DMS53 (cell line): ENCODE measurements around the gene RNF128.
A peak's percentile ranks its signal among the peaks of the same experiment; 100 is the strongest.
"Not testable (repeated sequence)": the region's sequence is repeated elsewhere in the genome, so short reads cannot be mapped to it uniquely, and the experiment has no call there.

Source experiments
- DNase-seq: peaks from one replicate; lab custom pipeline; 2025; lab: John Stamatoyannopoulos, UW

Gene RNF128

GRCh38 chrX:106748377-106748776 is 21.9 kb downstream of the RNF128 start:
- no peak for DNase-seq

DNA sequence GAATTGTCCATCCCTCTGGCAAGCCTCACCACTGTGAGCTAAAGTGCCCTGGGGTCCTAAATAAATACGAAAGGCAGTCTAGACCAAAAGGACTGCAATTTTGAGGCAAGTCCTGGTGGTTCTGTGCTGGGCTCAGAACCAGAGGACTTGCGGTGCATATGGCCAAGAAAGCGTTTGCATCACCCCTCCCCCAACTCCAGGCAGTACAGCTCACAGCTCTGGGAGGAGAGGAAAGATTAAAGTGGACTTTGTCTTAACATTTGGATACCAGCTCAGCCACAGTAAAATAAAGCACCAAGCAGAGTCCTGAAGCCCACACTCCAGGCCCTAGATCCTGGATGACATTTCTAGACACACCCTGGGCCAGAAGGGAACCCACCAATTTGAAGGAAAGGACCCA is 24.9 kb downstream of the RNF128 start:
- no peak for DNase-seq

DNA sequence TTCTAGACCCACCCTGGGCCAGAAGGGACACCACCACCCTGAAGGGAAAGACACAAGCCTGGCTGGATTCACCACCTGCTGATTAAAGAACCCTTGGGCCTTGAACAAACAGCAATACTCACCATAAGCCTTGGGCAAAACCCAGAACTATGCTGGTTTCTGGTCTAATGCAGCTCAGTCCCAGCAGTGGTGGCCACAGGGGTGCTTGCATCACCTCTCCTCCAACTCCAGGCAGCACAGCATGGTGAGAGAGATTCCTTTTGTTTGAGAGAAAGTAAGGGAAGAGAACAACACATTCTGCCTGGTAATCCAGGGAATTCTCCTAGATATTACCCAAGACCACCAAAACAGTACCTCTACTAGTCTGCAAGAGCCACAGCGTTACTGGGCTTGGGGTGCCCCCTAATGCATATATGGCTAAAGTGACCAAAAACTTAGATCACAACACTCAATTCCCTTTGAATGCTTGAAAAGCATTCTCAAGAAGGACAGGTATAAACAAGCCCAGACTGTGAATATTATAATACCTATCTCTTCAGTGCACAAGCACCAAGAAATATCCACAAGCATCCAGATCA is 25.7 kb downstream of the RNF128 start:
- DNase-seq = peak; percentile 3

GRCh38 chrX:106769288-106769687 is 42.8 kb downstream of the RNF128 start:
- DNase-seq = peak; percentile 6

DNA sequence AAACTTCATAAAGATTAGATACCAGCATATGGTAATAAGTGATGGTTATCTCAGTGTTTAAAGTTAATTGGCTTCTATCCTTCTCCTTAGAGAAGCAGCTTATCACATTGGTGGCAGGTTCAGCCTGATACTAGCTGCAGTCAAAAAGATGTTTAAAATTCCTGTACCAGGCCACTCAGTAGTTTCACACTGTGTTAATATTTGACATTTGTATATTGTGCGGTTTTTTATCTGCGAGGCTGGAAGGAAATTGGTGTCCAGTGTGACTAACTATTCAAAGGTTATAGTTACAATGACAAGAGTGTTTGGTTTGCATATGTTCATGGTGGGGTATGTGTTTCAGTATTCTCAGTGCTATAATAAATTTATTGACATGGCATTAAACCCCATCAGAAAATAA is 48.5 kb downstream of the RNF128 start:
- DNase-seq = no peak

DNA sequence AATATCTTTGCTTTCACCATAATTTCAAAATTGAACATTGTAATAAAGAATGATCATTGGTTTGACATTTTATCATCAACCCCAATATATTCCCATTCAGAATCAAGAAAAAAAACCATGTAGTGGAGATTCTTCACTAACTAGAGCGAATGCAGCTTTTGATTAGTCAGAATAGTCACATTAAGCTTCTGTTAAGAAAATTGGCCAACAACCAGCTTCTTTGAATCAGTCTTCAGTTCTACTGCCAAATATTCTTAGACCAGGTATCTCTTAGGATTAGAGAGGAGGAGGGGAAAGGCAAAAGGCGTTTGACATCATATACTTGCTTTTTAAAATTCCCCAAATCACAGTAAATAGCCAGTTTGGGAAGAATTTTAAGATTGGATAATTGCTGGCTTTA is 53.8 kb downstream of the RNF128 start:
- DNase-seq = no peak

DNA sequence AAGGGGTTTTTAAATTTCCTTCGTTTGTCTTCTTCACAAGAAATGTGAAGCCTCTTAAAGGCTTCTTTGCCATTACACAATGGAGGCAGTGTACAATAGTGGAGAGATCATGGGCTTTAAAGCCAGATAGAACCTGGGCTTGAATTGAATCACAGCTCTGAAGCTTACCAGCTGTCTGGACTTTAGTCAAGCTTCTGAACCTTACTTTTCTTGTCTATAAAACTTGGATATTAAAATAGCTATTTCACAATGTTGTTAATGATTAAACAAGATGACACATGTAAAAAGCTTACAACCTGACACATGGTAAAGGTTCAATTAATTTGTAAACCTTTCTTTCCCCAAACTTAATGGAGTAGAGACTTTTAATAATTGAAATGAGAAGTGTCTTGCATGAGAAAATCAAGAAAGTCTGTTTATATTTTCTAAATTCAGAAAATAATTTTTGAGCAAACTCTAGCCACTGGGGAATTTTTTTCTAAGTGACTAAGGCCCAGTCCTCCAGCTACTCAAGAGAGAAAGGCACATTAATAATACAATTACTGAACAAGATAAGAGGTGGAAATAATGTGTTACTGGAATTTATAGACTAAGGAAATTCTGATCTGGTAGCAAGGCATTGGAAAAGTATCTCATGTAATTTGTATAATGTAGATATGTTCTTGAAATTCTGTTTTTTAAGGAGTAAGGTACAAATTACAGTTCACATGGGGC is 54.3 kb downstream of the RNF128 start:
- peak; percentile 26 for DNase-seq

- DNase-seq = no peak
Observed at GRCh38 chrX:106783716-106784115, 57.2 kb downstream of the RNF128 start.

GRCh38 chrX:106791495-106791894 is 65.0 kb downstream of the RNF128 start:
- DNase-seq = peak; percentile 49

DNA sequence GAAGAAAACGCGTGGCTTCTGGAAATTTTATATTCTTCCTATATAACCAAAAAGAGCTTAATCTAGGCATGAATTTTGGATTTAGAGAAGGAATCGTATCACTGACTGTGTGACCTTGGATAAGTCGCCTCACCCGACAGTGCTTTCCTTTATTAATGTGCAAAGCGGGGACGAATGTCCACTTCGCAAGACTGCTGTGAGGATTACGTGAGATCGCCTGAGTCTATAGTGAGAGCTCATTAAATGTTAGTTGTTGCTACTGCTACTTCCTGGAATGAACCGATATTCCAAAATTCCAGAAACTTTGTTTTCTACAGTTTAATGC is 75.5 kb downstream of the RNF128 start:
- DNase-seq = peak; percentile 79

- DNase-seq = peak; percentile 96
Observed at GRCh38 chrX:106802388-106803275, 76.1 kb downstream of the RNF128 start, which contains the start of gene TBC1D8B. Gene TBC1D8B (plus strand): TSS chrX:106802673. CDS start chrX:106802854, 181 bp downstream.

- DNase-seq = no peak
Observed at GRCh38 chrX:106811131-106811910, 84.8 kb downstream of the RNF128 start.

GRCh38 chrX:106812930-106813329 is 86.4 kb downstream of the RNF128 start:
- DNase-seq = not testable (repeated sequence)

DNA sequence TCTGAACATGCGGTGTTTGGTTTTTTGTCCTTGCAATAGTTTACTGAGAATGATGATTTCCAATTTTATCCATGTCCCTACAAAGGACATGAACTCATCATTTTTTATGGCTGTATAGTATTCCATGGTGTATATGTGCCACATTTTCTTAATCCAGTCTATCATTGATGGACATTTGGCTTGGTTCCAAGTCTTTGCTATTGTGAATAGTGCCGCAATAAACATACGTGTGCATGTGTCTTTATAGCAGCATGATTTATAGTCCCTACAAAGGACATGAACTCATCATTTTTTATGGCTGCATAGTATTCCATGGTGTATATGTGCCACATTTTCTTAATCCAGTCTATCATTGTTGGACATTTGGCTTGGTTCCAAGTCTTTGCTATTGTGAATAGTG is 87.6 kb downstream of the RNF128 start:
- not testable (repeated sequence) for DNase-seq
